ENCODE data around the gene SAMD8. TPM values are rescaled to one million over a fixed set of nuclear protein-coding genes. Genes with fewer than 3 reads are reported as not detected.
"Not testable (repeated sequence)": the region's sequence is repeated elsewhere in the genome, so short reads cannot be mapped to it uniquely, and the experiment has no call there.

Gene SAMD8
- total RNA-seq, 2 donors from 2014 or later, result 8.9 to 21.5 TPM

DNA sequence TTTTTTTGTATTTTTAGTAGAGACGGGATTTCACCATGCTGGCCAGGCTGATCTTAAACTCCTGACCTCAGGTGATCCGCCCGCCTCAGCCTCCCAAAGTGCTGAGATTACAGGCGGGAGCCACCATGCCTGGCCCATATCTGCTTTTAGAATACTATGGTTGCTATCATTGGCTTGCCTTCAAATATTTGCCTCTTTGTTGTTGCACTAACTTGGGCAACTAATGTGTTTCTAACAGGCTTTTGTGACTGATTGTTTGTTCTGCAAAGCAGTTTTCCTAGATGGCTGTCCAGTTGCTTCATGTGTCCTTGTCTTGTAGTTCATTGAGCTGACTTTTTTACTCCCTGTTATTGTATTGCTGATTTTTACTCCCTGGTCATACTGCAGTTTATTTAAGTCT lies 108.8 kb downstream of the SAMD8 start:
- H3K27ac ChIP-seq, result no peak overlapping the region
- no peaks in the 10 kb centered on the region for H3K27me3 ChIP-seq
- DNase-seq, result no peak
- no peaks in the 10 kb centered on the region for H3K9me3 ChIP-seq
- no peak overlapping the region for H3K9ac ChIP-seq (ENCODE audit: low read depth in 2 of 2, low read length in 2 of 2)
- intact Hi-C loops (cut with DNase I), result no loop called here
- peaks cover under 1% of the 10 kb centered on the region for H3K4me1 ChIP-seq
- peaks cover 68% of the 10 kb centered on the region for H3K36me3 ChIP-seq
- H3K4me3 ChIP-seq, result no peak overlapping the region
- TF ChIP-seq, protein P1, sequence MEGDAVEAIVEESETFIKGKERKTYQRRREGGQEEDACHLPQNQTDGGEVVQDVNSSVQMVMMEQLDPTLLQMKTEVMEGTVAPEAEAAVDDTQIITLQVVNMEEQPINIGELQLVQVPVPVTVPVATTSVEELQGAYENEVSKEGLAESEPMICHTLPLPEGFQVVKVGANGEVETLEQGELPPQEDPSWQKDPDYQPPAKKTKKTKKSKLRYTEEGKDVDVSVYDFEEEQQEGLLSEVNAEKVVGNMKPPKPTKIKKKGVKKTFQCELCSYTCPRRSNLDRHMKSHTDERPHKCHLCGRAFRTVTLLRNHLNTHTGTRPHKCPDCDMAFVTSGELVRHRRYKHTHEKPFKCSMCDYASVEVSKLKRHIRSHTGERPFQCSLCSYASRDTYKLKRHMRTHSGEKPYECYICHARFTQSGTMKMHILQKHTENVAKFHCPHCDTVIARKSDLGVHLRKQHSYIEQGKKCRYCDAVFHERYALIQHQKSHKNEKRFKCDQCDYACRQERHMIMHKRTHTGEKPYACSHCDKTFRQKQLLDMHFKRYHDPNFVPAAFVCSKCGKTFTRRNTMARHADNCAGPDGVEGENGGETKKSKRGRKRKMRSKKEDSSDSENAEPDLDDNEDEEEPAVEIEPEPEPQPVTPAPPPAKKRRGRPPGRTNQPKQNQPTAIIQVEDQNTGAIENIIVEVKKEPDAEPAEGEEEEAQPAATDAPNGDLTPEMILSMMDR (IDR thresholded peaks at IDR 0.05), result no peak

DNA sequence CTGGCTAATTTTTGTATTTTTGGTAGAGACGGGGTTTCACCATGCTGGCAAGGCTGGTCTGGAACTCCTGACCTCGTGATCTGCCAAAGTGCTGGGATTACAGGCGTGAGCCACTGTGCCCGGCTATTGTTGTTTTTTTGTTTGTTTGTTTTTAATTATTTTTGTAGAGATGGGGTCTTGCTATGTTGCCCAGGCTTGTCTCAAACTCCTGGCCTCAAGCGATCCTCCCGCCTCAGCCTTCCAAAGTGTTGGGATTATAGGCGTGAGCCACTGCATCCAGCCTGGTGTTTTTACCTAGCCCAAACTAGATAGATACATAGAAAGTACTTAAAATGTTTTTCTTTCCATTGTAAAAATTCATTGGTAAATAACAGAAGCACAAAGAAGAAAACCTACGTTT lies 110.0 kb downstream of the SAMD8 start:
- H3K36me3 ChIP-seq, result peaks cover 57% of the 10 kb centered on the region
- H3K27me3 ChIP-seq; H3K9me3 ChIP-seq; H3K4me3 ChIP-seq; H3K4me1 ChIP-seq; H3K9ac ChIP-seq (ENCODE audit: low read depth in 2 of 2, low read length in 2 of 2); DNase-seq; intact Hi-C loops (cut with DNase I); H3K27ac ChIP-seq: not testable (repeated sequence)

DNA sequence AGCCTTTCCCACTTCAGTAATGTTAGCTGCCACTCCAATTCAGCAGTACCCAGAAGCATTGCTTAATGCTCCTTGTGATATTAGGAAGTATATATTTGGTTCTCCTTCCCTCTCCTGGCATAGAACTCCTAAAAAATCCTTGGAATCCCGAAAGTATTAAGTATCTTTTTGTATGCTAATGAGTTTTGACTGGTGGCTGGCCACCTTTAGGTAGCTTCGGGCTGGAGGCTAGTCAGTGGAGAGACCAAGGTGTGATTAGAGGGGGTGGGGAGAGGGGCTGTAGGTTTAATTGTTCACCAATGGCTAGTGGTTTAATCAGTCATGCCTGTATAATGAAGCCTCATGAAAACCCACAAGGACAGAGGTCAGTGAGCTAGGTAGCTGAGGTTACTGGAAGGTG lies 112.1 kb downstream of the SAMD8 start:
- intact Hi-C loops (cut with DNase I), result no loop called here
- H3K27ac ChIP-seq, result no peak overlapping the region
- H3K27me3 ChIP-seq, result no peaks in the 10 kb centered on the region
- H3K9ac ChIP-seq (ENCODE audit: low read depth in 2 of 2, low read length in 2 of 2), result no peak overlapping the region
- H3K9me3 ChIP-seq, result no peaks in the 10 kb centered on the region
- TF ChIP-seq, protein P1 (IDR thresholded peaks at IDR 0.05), result no peak
- peaks cover 9% of the 10 kb centered on the region for H3K4me1 ChIP-seq
- H3K36me3 ChIP-seq, result peaks cover 42% of the 10 kb centered on the region
- DNase-seq, result no peak
- no peak overlapping the region for H3K4me3 ChIP-seq

DNA sequence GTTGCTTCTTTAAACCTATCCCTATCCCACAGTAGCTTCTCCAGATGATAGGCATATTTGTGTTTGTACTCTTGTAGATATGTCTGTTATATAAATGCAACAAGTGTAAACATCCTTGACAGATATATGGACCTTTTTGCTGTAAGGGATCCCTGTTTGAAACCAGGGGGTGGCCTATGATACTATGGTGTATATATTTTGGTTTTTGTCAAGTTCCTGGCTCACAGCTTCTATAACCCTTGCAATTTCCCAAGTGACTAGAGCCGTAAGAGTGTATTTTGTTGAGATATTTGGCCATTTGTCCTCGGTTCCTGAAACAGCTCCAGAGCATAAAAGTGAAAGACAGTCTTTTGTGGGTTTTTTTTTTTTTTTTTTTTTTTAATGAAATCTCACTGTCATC lies 114.6 kb downstream of the SAMD8 start:
- Histone ChIP-seq H3K27me3 (no peaks in the 10 kb centered on the region), H3K9me3 (no peaks in the 10 kb centered on the region), H3K36me3 (peaks cover 23% of the 10 kb centered on the region), H3K27ac (peak overlapping the region; percentile 34), H3K9ac (ENCODE audit: low read depth in 2 of 2, low read length in 2 of 2) (no peak overlapping the region), H3K4me3 (no peak overlapping the region), H3K4me1 (peaks cover 9% of the 10 kb centered on the region)
- no peak for DNase-seq
- TF ChIP-seq, protein P1 (IDR thresholded peaks at IDR 0.05), result no peak
- intact Hi-C loops (cut with DNase I), result no loop called here

DNA sequence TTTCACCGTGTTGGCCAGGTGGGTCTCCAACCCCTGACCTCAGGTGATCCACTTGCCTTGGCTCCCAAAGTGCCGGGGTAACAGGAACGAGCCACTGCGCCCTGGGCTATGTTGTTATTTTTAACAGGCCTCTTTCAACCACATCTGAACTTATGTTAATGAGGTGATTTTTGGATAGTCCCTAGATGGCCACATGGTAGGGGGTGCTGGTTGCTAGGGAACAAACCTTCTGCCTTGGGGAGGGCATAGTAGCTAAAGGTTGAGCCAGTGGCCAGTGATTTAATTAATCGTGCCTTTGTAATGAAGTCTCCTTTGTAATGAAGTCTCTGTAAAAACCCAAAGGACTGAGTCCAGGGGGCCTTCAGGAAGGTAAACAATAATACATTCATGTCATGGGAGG lies 115.2 kb downstream of the SAMD8 start:
- TF ChIP-seq, protein P1 (IDR thresholded peaks at IDR 0.05), result no peak
- H3K4me1 ChIP-seq, result peaks cover 9% of the 10 kb centered on the region
- H3K9me3 ChIP-seq, result no peaks in the 10 kb centered on the region
- no peak overlapping the region for H3K27ac ChIP-seq
- intact Hi-C loops (cut with DNase I), result no loop called here
- H3K9ac ChIP-seq (ENCODE audit: low read depth in 2 of 2, low read length in 2 of 2), result no peak overlapping the region
- DNase-seq, result no peak
- H3K27me3 ChIP-seq, result no peaks in the 10 kb centered on the region
- H3K36me3 ChIP-seq, result peaks cover 20% of the 10 kb centered on the region
- no peak overlapping the region for H3K4me3 ChIP-seq

DNA sequence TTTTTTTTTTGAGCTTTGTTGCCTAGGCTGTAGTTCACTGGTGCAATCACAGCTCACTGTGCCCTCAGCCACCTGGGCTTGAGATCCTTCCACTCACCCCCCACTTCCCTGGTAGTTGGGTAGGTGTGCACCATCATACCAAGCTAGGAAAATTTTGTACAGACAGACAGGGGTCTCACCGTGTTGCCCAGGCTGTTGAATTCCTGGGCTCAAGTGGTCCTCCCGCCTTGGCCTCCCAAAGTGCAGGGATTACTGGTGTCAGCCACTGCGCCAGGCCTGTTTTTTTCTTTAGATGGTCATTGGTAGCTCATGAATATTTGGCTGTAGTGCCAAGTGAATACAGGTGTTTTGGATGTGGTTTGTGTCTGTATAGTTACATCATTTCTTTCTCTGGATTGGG lies 116.8 kb downstream of the SAMD8 start:
- Histone ChIP-seq H3K27me3 (no peaks in the 10 kb centered on the region), H3K36me3 (peaks cover 11% of the 10 kb centered on the region), H3K4me3 (no peak overlapping the region), H3K4me1 (peaks cover 9% of the 10 kb centered on the region), H3K9me3 (no peaks in the 10 kb centered on the region), H3K27ac (no peak overlapping the region), H3K9ac (ENCODE audit: low read depth in 2 of 2, low read length in 2 of 2) (no peak overlapping the region)
- intact Hi-C loops (cut with DNase I), result no loop called here
- TF ChIP-seq, protein P1 (IDR thresholded peaks at IDR 0.05), result no peak
- no peak for DNase-seq

Data from colonic mucosa (tissue), 4 donors.